Liver (tissue), 3 donors: Measurements from ENCODE around the gene FER.

Source experiments
- CTCF ChIP-seq: fragments of 150-350 bp; IDR thresholded peaks from 2 replicates; pipeline ENCODE4 v1.5.1; 2017; ENCODE audit warnings: improper control_type of control experiment, low read depth, low read length; ENCODE audit not compliant: missing input control
- JUND ChIP-seq, 2 donors: IDR thresholded peaks; 2 replicates each; pipeline ENCODE4 v1.6.1; 2016; ENCODE audit warnings: antibody characterized with exemption in 2 of 2
- donor health status: healthy.
- donor health status: healthy.

- TF ChIP-seq CTCF (no peak), JUND (IDR thresholded peaks at IDR 0.05) (no peak)
These were observed 35.8 kb upstream of the FER start for GRCh38 chr5:108711898-108712297.
